Fibroblast of lung (primary cell): ENCODE measurements around the gene HPF1.

ENCODE experiments used
- EZH2 ChIP-seq: IDR thresholded peaks from 2 replicates; pipeline ENCODE4 v1.5.1; 2012; ENCODE audit warnings: low read length, control low read depth, mild to moderate bottlenecking; ENCODE audit errors: missing control alignments
- TF ChIP-seq, protein P1 (sequence below), 2 donors: IDR thresholded peaks in 1 of 2; conservative IDR thresholded peaks in 1 of 2; 1 replicate in 1 of 2; 2 replicates in 1 of 2; pipeline ENCODE4 v1.5.1; 2011 to 2012; ENCODE audit warnings: low read length in 2 of 2, control low read depth in 1 of 2, inconsistent platforms in 1 of 2, low read depth in 1 of 2, mild to moderate bottlenecking in 1 of 2

DNA sequence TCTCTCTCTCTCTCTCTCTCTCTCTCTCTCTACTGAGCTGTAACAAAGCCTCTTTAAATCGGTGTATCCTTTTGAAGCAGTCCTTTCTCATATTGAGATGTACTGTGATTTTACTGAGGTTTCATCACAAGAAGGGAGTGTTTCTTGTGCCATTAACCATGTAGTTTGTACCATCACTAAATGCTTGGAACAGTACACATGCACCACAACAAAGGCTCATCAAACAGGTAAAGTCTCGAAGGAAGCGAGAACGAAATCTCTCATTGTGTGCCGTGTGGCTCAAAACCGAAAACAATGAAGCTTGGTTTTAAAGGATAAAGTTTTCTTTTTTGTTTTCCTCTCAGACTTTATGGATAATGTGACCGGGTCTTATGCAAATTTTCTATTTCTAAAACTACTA is 37.2 kb downstream of the HPF1 start:
- no peak for TF ChIP-seq EZH2
- TF ChIP-seq, protein P1, sequence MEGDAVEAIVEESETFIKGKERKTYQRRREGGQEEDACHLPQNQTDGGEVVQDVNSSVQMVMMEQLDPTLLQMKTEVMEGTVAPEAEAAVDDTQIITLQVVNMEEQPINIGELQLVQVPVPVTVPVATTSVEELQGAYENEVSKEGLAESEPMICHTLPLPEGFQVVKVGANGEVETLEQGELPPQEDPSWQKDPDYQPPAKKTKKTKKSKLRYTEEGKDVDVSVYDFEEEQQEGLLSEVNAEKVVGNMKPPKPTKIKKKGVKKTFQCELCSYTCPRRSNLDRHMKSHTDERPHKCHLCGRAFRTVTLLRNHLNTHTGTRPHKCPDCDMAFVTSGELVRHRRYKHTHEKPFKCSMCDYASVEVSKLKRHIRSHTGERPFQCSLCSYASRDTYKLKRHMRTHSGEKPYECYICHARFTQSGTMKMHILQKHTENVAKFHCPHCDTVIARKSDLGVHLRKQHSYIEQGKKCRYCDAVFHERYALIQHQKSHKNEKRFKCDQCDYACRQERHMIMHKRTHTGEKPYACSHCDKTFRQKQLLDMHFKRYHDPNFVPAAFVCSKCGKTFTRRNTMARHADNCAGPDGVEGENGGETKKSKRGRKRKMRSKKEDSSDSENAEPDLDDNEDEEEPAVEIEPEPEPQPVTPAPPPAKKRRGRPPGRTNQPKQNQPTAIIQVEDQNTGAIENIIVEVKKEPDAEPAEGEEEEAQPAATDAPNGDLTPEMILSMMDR (conservative IDR thresholded peaks at IDR 0.05 in 1 of 2, IDR thresholded peaks at IDR 0.05 in 1 of 2; ENCODE audit: low read depth in 1 of 2, low read length in 2 of 2), result no peak
